Vagina (tissue), 2 donors: ENCODE results near the gene BPIFB6.

Experiments
- POLR2A ChIP-seq, 2 donors: fragments of 450-650 bp; IDR thresholded peaks; one replicate each; pipeline ENCODE4 v1.6.1; 2017; ENCODE audit warnings: antibody characterized with exemption in 2 of 2, mild to moderate bottlenecking in 2 of 2, moderate library complexity in 2 of 2
- POLR2AphosphoS5 ChIP-seq, 2 donors: sonication (generic); formaldehyde crosslinking; IDR thresholded peaks; one replicate each; pipeline ENCODE4 v1.9.0; 2017; ENCODE audit warnings: antibody characterized with exemption in 2 of 2, mild to moderate bottlenecking in 2 of 2, low read depth in 1 of 2; ENCODE audit not compliant: insufficient read depth in 1 of 2
- TF ChIP-seq, protein P1 (sequence below), 3 experiments: fragments of 450-650 bp in 2 of 3; fragments of 200-600 bp in 1 of 3; sonication (generic) in 1 of 3; IDR thresholded peaks; one replicate each; pipeline ENCODE4 v1.5.1; 2017 to 2019; ENCODE audit warnings: antibody characterized with exemption in 3 of 3, mild to moderate bottlenecking in 2 of 3, moderate library complexity in 2 of 3

DNA sequence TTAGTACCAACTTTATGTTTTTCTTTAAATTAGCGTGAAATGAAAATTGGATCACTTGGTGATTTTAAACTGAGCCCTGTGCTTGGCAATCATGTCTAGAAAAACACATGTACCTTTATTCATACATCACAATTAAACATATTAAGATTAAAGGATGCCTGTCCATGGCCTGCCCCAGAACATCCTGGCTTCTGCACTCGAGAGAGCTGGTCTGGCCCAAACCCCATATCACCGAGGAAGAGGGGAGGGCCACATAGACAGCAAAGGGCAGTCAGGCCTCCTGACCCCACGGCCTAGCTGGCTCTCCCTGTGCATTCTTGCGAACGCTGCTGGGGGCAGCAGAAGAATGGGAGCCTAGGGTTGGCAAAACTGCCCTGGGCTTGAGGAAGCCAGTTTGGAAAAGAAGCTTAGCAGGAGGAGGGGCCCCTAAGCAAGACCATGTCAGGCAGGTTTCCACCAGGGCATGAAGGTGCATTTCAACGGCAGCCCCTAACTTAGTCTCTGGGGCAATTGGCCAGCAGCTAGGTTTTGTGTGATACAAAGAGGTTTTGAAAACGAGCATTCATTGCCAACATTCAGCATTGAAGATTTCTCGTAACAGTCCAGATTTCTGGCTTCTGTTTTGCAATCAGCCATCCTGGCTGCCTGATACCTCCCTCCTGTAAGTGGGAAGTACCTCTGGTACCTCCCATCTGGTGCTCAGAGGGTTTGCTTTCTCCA lies 30.8 kb downstream of the BPIFB6 start:
- TF ChIP-seq, protein P1, sequence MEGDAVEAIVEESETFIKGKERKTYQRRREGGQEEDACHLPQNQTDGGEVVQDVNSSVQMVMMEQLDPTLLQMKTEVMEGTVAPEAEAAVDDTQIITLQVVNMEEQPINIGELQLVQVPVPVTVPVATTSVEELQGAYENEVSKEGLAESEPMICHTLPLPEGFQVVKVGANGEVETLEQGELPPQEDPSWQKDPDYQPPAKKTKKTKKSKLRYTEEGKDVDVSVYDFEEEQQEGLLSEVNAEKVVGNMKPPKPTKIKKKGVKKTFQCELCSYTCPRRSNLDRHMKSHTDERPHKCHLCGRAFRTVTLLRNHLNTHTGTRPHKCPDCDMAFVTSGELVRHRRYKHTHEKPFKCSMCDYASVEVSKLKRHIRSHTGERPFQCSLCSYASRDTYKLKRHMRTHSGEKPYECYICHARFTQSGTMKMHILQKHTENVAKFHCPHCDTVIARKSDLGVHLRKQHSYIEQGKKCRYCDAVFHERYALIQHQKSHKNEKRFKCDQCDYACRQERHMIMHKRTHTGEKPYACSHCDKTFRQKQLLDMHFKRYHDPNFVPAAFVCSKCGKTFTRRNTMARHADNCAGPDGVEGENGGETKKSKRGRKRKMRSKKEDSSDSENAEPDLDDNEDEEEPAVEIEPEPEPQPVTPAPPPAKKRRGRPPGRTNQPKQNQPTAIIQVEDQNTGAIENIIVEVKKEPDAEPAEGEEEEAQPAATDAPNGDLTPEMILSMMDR (IDR thresholded peaks at IDR 0.05), result no peak
- TF ChIP-seq POLR2A (IDR thresholded peaks at IDR 0.05) (no peak), POLR2AphosphoS5 (IDR thresholded peaks at IDR 0.05; ENCODE audit: insufficient read depth in 1 of 2, low read depth in 1 of 2) (no peak)
